ENCODE results near the gene CPA1.

CPA1 gene

GRCh38 chr7:130356121-130356875 is 24.0 kb upstream of the CPA1 start:
- DNase-seq, result no peak

GRCh38 chr7:130356876-130357611 is 23.2 kb upstream of the CPA1 start:
- no peak for DNase-seq

- DNase-seq, result no peak
These were observed 21.8 kb upstream of the CPA1 start for GRCh38 chr7:130358471-130358870.

DNA sequence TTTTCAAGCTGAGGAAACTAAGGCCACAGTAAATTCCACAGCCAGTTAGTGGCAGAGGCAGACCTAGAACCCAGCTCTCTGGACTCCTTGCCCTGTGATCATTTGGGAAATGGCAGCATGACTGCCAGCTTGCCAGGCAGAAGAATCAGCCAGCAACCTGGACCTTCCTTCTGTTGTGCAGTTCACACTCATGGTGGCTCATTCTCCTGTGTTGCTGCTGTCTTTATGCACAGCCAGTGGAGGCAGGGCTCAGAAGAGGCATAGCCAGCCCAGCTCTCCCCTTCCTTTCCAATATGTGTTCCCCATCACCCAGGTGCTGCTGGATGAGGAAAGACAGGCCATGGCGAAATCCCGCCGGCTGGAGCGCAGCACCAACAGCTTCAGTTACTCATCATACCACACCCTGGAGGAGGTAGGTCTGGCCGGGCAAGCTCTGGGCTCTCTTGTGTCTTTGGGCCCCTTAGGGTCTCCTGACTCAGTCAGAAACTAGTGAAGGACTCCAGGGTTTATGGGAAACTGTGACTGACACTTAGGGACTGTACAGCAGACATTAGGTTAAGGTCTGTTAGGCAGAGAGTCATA is 20.9 kb upstream of the CPA1 start:
- DNase-seq, result no peak

- DNase-seq, result no peak
These were observed 19.8 kb upstream of the CPA1 start for GRCh38 chr7:130360518-130360917.

DNA sequence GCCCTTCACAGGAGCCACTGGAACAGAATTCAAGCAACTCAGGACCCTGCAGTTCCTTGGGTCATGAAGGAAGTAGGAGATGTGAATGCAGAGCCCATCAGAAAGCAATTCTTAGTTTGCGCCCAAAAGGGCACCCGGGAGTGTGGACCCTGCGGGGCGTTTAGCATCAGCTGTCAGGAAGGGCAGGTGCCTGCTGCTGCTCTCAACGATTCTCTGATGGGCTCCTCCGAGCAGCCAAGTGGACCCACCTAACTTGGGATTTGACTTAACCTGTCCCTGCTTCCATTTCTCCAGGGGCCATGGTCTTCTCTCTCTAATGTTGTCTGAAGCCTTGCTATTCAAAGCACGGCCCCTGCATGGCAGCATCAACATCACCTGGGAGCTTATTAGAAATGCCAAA is 18.6 kb upstream of the CPA1 start:
- no peak for DNase-seq

DNA sequence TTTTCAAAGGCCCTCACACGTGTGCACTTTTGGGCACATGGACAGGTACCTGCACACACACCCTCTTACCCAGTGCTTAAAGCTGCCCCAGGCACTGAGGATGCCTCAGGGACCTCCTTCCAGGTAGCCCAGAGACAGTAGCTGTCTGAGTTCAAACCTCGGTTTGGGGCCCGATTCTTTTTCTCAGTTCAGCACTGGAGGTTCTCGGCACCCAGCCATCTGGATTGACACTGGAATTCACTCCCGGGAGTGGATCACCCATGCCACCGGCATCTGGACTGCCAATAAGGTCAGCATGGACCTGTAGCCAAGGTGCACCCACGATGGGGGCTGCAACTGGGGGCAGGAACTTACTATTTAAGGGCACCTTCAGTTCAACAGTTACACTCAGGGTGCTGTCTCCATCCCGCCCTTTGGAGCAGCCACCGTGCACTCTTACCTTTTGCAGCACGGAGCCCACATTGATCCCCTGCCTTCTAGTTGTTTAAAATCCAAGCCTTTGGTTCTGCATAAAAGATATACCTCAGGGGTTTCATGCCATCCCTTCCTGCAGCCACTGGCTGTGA is 18.0 kb upstream of the CPA1 start:
- DNase-seq, result no peak

DNA sequence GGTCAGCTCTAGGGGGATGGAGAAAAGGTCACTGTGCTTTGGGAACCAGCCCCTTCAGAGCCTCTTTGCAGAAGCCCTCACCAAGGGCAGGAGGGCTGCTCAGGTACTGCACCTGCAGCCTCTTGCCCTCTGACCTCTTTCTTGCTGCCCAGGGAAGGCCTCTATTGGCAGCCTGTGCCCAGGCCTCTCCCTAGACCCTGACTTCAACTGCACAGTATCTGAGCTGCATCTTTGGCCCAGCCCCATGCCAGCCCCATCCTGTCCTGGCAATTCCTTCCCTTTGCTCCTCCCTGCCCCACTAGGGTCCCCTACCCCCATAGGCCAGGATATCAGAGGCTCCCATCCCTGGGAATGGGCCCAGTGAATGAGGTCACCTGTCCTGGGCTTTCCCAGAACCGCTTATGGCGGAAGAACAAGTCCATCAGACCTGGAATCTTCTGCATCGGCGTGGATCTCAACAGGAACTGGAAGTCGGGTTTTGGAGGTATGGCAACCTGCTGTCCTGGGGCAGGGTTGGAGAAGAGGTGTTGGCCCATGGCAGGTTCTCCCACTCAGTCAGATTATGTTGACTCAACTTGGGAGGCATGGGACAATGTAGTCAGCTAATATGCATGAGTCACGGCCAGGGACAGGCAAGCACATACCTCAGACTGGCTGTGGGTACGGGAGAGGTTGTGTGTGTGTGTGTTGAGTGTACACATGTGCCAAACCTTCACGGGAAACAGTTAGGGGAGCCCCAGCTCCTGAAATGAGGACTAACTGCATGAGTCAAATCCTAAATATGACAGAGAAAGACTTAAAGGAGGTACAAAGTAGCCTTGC is 17.1 kb upstream of the CPA1 start:
- DNase-seq, result peak; percentile 48 to 53

- DNase-seq, result no peak
These were observed 15.8 kb upstream of the CPA1 start for GRCh38 chr7:130364451-130364850.

DNA sequence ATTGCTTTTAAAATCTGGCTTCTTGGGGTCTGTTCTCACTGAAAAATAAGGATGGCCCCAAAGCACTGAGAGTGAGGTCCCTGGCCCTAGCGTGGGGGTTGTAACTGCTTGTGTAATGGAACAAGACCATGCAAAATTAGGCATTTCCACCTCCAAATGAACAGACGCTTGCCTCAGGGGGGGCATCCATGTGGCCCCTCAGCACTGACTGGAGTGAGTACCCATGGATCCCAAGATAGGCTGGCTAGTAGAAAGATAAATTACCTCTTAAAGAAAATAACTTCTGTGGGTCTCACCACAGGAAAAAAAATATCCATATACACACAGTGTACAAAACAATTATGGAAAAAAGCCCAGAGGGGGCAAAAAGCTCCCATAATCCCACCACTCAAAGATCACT is 15.2 kb upstream of the CPA1 start:
- no peak for DNase-seq

DNA sequence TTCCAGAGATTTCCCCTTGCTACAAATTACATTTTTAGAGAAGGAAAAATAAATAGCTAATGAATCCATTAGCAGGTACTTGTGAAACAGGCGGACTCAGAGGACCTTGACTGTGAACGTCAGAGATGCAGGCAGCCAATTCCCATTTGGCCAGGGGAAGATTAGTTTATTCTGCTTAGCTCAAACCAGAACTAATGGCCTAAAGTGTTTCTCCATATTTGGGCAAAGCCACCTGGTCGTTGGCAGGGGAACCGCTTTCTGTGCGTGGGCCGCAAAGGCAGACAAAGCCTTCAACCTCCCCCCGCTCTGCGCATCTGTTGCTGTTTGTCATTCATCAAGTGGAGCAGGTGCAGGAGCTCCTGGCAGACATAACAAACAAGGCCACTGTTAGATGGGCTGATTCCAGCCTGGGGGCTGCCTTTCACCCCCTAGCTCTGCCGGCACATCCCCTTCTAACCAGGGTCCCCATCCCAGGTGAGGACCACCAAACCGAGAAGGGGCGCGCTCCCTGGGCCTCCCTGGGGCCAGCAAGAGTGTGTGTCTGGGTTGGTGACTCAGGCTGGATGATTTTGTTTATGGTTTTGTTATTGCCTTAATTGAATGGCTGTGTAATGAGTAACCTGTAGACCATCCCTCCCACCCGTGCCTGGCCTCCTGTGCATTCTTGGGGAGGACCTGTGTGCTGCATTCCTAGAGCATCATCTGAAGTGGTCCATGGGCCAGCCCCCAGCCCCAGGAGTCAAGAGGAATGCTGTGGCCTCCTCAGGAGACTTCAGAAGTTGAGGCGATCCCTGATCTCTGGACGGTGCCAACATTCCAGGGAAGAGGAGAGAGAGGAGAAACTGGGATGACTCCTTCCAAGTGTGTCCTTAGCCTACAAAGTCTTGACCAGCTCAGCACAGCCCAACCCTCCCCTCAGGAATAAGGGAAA is 14.5 kb upstream of the CPA1 start:
- DNase-seq, result no peak

DNA sequence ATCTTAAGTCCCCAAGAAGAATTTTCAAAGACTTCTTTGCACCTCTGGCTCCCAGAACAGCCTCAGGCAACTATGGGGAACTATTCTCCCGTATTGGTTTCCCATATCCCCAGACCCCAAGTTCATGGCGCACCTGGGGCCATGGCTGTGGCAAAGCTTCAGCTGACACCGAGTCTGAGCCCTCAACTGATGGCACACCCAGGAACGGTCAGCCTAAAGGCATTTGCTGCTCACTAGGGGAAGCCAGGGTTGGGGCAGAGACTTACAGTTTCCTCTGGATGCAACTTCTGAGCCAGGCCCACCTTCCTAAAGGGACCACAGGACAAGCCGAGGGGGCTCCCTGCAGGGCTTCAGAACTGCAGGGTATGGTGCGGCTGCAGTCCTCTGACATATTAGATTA is 13.7 kb upstream of the CPA1 start:
- no peak for DNase-seq

DNA sequence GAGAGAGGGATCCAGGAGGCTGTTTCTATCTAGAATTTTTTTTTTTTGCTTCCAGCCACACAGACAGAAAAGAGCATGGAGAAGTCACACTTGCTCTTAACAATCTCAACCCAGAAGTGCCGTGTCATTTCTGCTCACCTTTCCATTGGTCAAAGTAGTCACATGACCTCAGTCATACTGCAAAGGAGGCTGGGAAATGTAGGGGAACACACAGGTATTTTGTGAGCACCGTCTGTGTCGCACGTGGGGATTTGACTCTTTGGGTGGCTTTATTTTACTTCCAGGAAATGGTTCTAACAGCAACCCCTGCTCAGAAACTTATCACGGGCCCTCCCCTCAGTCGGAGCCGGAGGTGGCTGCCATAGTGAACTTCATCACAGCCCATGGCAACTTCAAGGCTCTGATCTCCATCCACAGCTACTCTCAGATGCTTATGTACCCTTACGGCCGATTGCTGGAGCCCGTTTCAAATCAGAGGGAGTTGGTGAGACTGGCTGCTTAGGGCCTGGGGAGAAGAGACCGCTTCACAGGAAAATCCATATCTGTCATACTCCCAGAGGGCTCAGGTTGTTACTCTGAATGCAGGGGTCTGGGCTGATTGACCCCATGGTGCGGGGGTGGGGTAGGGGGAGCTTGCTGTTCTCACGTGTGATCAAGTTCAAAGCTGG is 13.1 kb upstream of the CPA1 start:
- DNase-seq, result no peak

DNA sequence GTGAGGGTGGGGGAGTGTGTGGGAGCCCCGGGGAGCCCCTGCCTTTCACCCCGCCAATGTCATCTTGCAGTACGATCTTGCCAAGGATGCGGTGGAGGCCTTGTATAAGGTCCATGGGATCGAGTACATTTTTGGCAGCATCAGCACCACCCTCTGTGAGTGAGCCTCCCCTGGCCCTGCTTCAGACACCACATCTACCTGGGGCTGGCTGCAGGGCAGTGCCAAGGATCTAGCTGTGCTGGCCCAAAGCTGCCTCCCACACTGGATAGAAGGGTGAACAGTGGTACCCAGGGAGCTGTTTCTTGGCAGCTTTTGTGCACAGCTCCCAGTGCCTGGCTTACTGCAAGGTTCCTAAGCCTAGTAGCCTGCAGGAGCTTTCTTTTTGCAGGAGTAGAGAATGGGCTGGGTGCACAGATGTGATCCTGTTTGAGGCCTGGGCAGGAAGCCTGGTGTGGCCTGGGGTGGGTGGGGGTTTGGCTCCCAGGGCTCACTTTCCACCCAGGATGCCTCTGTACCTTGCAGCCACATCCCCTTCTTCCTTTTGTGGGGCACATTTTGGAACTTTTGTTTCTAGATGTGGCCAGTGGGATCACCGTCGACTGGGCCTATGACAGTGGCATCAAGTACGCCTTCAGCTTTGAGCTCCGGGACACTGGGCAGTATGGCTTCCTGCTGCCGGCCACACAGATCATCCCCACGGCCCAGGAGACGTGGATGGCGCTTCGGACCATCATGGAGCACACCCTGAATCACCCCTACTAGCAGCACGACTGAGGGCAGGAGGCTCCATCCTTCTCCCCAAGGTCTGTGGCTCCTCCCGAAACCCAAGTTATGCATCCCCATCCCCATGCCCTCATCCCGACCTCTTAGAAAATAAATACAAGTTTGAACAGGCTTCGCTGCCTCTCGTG is 12.2 kb upstream of the CPA1 start:
- DNase-seq, result no peak

- no peak for DNase-seq
These were observed 11.1 kb upstream of the CPA1 start for GRCh38 chr7:130369110-130369711.

DNA sequence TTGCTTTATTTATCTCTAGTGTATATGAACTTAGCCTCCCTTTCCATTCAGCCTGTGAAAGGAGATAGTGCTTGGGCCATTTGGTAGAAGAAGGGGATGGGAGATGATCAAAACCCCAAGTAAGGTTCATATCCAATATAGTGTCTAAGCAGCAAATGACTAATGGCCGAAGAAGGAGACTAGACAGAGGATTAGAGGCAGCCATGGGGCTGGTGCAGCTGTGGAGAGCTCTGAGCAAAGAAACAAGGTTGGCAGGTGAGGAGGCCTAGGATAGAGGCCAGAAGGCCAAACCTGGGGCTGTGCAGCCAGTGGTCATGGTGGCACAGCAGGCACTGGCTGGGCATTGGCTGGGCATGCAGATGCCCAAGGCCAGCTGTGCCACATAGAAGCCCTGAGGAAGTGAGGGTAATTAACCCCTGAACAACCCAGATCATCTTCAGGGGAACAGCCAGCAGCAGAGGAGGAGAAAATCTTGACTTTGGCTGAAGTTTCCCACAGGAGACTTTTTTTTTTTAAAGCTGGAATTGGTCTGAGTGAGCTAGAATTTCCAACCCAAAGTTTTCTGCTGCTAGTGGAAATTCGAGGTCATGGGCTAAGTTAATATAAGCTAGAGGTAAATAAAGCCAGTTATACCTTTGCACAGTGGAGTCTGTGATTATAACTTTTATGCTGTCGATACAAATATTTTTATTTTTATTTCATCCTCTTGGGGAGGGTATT is 10.3 kb upstream of the CPA1 start:
- no peak for DNase-seq

GRCh38 chr7:130371046-130371445 is 9.2 kb upstream of the CPA1 start:
- DNase-seq, result no peak

GRCh38 chr7:130372402-130373165 is 7.7 kb upstream of the CPA1 start:
- no peak for DNase-seq
